Esophagus squamous epithelium (tissue), 5 donors: ENCODE data around the gene ENOSF1. TPM values are rescaled to one million over a fixed set of nuclear protein-coding genes. Genes with fewer than 3 reads are reported as not detected.

ENCODE experiments used
- DNase-seq: peaks from one replicate; lab custom pipeline; 2025; lab: John Stamatoyannopoulos, UW
- H3K27ac ChIP-seq, 4 donors: fragments of 200-600 bp; sonication (generic); one replicate each; pipeline ENCODE4 v1.5.1; 2016 to 2019; ENCODE audit warnings: mild to moderate bottlenecking in 1 of 4
- H3K27me3 ChIP-seq, 4 donors: fragments of 200-600 bp; sonication (generic); 1 replicate in 3 of 4; 2 replicates in 1 of 4; pipeline versions ENCODE4 v1.5.1 to v1.6.0; 2017 to 2021; ENCODE audit warnings: antibody characterized with exemption in 1 of 4
- H3K36me3 ChIP-seq, 3 donors: fragments of 200-600 bp; sonication (generic); one replicate each; pipeline ENCODE4 v1.5.1; 2016 to 2019
- H3K4me1 ChIP-seq, 3 donors: fragments of 200-600 bp; sonication (generic); one replicate each; pipeline ENCODE4 v1.5.1; 2017 to 2019
- H3K4me3 ChIP-seq, 4 donors: fragments of 200-600 bp; sonication (generic); 1 replicate in 3 of 4; 2 replicates in 1 of 4; pipeline ENCODE4 v1.5.1; 2016 to 2019; ENCODE audit warnings: mild to moderate bottlenecking in 2 of 4, moderate library complexity in 1 of 4
- H3K9me3 ChIP-seq, 3 donors: fragments of 200-600 bp; sonication (generic); one replicate each; pipeline ENCODE4 v1.5.1; 2016 to 2019
- POLR2A ChIP-seq, 4 donors: fragments of 450-650 bp; IDR thresholded peaks; one replicate each; pipeline ENCODE4 v1.6.1; 2017; ENCODE audit warnings: antibody characterized with exemption in 4 of 4, mild to moderate bottlenecking in 4 of 4, moderate library complexity in 3 of 4
- WGBS, 2 donors: methylation state at CpG; one replicate each; pipeline ENCODE4 v1.1.5; 2018; 5-methylcytosine and 5-hydroxymethylcytosine counted together
- intact Hi-C: fragments of 100-400 bp; cut with DNase I; formaldehyde crosslinking; loops from one replicate; pipeline ENCODE4 v1.15.0; 2022
- total RNA-seq, 4 donors: library from RNA; depleted of rRNA; stranded (reverse); fragments of >200 nt; gene quantifications; one replicate each; pipeline ENCODE4 v1.1.0, GENCODE V29; 2016
- TF ChIP-seq, protein P1 (sequence below), 6 experiments: fragments of 450-650 bp in 4 of 6; fragments of 200-600 bp in 2 of 6; sonication (generic) in 2 of 6; IDR thresholded peaks; one replicate each; pipeline ENCODE4 v1.5.1; 2016 to 2019; ENCODE audit warnings: antibody characterized with exemption in 6 of 6, mild to moderate bottlenecking in 4 of 6, moderate library complexity in 4 of 6
- donor health status: DM: yes; HTN: yes; CAD: no.

ENOSF1 gene
- total RNA-seq, 4 donors from 2014 or later: 31.7 to 63.7 (median 47.1) TPM

DNA sequence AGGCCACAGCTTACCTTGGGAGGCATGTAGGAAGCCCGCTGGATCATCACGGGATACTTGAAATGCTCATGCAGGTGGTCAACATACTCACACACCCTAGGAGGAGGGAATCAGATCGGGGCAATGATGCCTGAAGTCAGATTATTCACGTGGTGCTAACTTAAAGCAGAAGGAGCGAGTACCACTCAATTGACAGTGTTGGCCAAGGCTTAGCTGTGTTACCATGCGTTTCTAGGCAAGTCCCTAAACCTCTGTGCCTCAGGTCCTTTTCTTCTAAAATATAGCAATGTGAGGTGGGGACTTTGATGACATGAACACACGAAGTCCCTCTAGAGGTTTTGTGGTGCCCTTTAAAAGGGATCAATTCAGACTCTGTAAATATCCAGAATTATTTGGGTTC lies 37.1 kb downstream of the ENOSF1 start:
- Histone ChIP-seq H3K4me1 (no peaks in the 10 kb centered on the region), H3K9me3 (no peaks in the 10 kb centered on the region), H3K36me3 (peaks cover 0 to 100% (median 9%) of the 10 kb centered on the region in 3 donors), H3K4me3 (no peak overlapping the region), H3K27me3 (no peaks in the 10 kb centered on the region), H3K27ac (no peak overlapping the region)
- intact Hi-C loops: no loop called here
- no peak for DNase-seq
- WGBS, 2 donors: 81 to 87% methylated on average over 4 to 7 of the region's 7 CpGs
- TF ChIP-seq, protein P1, sequence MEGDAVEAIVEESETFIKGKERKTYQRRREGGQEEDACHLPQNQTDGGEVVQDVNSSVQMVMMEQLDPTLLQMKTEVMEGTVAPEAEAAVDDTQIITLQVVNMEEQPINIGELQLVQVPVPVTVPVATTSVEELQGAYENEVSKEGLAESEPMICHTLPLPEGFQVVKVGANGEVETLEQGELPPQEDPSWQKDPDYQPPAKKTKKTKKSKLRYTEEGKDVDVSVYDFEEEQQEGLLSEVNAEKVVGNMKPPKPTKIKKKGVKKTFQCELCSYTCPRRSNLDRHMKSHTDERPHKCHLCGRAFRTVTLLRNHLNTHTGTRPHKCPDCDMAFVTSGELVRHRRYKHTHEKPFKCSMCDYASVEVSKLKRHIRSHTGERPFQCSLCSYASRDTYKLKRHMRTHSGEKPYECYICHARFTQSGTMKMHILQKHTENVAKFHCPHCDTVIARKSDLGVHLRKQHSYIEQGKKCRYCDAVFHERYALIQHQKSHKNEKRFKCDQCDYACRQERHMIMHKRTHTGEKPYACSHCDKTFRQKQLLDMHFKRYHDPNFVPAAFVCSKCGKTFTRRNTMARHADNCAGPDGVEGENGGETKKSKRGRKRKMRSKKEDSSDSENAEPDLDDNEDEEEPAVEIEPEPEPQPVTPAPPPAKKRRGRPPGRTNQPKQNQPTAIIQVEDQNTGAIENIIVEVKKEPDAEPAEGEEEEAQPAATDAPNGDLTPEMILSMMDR (IDR thresholded peaks at IDR 0.05): no peak
- no peak for TF ChIP-seq POLR2A (IDR thresholded peaks at IDR 0.05)

DNA sequence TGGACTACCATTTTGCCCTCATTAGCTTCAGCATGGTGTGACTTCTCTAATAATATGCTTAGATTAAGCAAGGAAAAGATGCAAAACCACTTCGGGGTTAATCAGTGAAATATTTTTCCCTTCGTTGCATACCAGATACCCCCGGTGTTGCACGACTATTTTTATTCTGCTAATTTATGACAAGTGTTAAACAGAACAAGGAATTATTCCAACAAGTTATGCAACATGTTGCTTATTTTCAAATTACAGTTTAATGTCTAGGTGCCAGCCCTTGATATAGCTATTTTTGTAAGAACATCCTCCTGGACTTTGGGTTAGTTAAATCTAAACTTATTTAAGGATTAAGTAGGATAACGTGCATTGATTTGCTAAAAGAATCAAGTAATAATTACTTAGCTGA lies 38.7 kb downstream of the ENOSF1 start:
- peaks cover 0 to 100% (median 9%) of the 10 kb centered on the region in 3 donors for H3K36me3 ChIP-seq
- 40 to 48% methylated on average over 5 of the region's 5 CpGs for WGBS, 2 donors
- H3K4me3 ChIP-seq: no peak overlapping the region
- no peaks in the 10 kb centered on the region for H3K4me1 ChIP-seq
- no peak overlapping the region for H3K27ac ChIP-seq
- no peaks in the 10 kb centered on the region for H3K9me3 ChIP-seq
- no peaks in the 10 kb centered on the region for H3K27me3 ChIP-seq
- no peak for DNase-seq
- TF ChIP-seq, protein P1 (IDR thresholded peaks at IDR 0.05): no peak
- no peak for TF ChIP-seq POLR2A (IDR thresholded peaks at IDR 0.05)
- intact Hi-C loops: no loop called here

DNA sequence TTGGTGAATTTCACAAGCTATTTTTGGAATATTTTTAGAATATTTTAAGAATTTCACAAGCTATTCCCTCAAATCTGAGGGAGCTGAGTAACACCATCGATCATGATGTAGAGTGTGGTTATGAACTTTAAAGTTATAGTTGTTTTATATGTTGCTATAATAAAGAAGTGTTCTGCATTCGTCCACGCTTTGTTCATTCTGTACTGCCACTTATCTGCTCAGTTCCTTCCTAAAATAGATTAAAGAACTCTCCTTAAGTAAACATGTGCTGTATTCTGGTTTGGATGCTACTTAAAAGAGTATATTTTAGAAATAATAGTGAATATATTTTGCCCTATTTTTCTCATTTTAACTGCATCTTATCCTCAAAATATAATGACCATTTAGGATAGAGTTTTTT lies 39.1 kb downstream of the ENOSF1 start:
- Histone ChIP-seq H3K27ac (no peak overlapping the region), H3K4me1 (no peaks in the 10 kb centered on the region), H3K36me3 (peaks cover 0 to 97% (median 9%) of the 10 kb centered on the region in 3 donors), H3K9me3 (no peaks in the 10 kb centered on the region), H3K4me3 (no peak overlapping the region), H3K27me3 (no peaks in the 10 kb centered on the region)
- intact Hi-C loops: no loop called here
- no peak for DNase-seq
- no peak for TF ChIP-seq POLR2A (IDR thresholded peaks at IDR 0.05)
- TF ChIP-seq, protein P1 (IDR thresholded peaks at IDR 0.05): no peak
- WGBS, 2 donors: 72 to 84% methylated on average over 3 of the region's 3 CpGs

DNA sequence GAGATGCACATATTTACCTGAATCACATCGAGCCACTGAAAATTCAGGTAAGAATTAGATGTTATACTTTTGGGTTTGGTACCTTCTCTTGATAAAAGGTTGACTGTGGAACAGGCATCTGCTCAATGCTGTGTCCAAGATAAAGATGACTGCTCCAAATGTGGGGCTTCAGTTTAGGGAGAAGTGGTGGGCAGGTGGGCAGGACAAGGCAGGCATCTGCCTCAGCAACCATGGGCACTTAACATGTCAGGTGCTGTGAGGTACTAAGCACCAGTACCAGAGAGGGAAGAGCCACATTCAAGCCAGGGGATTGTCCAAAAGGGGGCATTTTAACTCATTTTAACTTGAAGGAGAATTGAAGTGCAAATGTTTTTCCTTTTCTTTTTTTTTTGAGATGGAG lies 41.0 kb downstream of the ENOSF1 start:
- H3K4me1 ChIP-seq: no peaks in the 10 kb centered on the region
- H3K27me3 ChIP-seq: no peaks in the 10 kb centered on the region
- DNase-seq: no peak
- H3K36me3 ChIP-seq: peaks cover 0 to 78% (median 4%) of the 10 kb centered on the region in 3 donors
- H3K9me3 ChIP-seq: no peaks in the 10 kb centered on the region
- intact Hi-C loops: no loop called here
- WGBS, 2 donors: 77 to 100% methylated on average over 1 of the region's 1 CpG
- H3K27ac ChIP-seq: no peak overlapping the region
- no peak for TF ChIP-seq POLR2A (IDR thresholded peaks at IDR 0.05)
- TF ChIP-seq, protein P1 (IDR thresholded peaks at IDR 0.05): no peak
- H3K4me3 ChIP-seq: no peak overlapping the region

DNA sequence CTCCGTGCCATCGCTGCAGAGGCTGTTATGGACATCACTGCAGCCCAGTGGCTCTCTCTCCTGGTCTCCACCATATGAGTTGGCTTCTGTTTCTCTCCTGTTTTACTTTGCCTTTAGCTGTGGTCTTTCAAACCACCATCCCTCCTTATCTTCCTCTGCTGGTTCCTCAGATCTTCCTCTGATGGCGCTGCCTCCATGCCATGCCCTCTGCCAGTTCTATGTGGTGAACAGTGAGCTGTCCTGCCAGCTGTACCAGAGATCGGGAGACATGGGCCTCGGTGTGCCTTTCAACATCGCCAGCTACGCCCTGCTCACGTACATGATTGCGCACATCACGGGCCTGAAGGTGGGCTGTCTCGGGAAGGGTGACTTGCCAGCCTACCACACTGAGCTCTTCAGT lies 41.9 kb downstream of the ENOSF1 start:
- H3K27ac ChIP-seq: no peak overlapping the region
- intact Hi-C loops: no loop called here
- 90 to 91% methylated on average over 10 to 11 of the region's 11 CpGs for WGBS, 2 donors
- DNase-seq: no peak
- TF ChIP-seq POLR2A (IDR thresholded peaks at IDR 0.05): no peak
- TF ChIP-seq, protein P1 (IDR thresholded peaks at IDR 0.05): no peak
- H3K27me3 ChIP-seq: no peaks in the 10 kb centered on the region
- H3K36me3 ChIP-seq: peaks cover 0 to 69% (median 4%) of the 10 kb centered on the region in 3 donors
- no peaks in the 10 kb centered on the region for H3K4me1 ChIP-seq
- no peak overlapping the region for H3K4me3 ChIP-seq
- no peaks in the 10 kb centered on the region for H3K9me3 ChIP-seq
